Effector CD8-positive, alpha-beta T cell (primary cell): ENCODE measurements around the gene EDEM2.
"Not testable (repeated sequence)": the region's sequence is repeated elsewhere in the genome, so short reads cannot be mapped to it uniquely, and the experiment has no call there.

Source experiments
- DNase-seq: peaks from one replicate; lab custom pipeline; 2025; lab: John Stamatoyannopoulos, UW

The EDEM2 gene

GRCh38 chr20:35087355-35087754, 59.8 kb downstream of the EDEM2 start:
- no peak for DNase-seq

- DNase-seq = no peak
Observed at GRCh38 chr20:35085477-35086225, 61.5 kb downstream of the EDEM2 start.

- no peak for DNase-seq
Observed at GRCh38 chr20:35084998-35085397, 62.1 kb downstream of the EDEM2 start.

- DNase-seq = not testable (repeated sequence)
Observed at GRCh38 chr20:35080348-35080642, 66.8 kb downstream of the EDEM2 start.

GRCh38 chr20:35079472-35080347, 67.4 kb downstream of the EDEM2 start:
- DNase-seq = no peak

GRCh38 chr20:35077872-35078271, 69.3 kb downstream of the EDEM2 start:
- no peak for DNase-seq

GRCh38 chr20:35077341-35077740, 69.8 kb downstream of the EDEM2 start:
- DNase-seq = no peak

GRCh38 chr20:35071436-35072153, 75.5 kb downstream of the EDEM2 start:
- DNase-seq = not testable (repeated sequence)

GRCh38 chr20:35066194-35066593, 80.9 kb downstream of the EDEM2 start:
- no peak for DNase-seq
